HepG2 (cell line): ENCODE results near the gene TNFAIP2.

ENCODE experiments used
- FOXM1 ChIP-seq: sonication (generic); formaldehyde crosslinking; IDR thresholded peaks from 2 replicates; pipeline ENCODE4 v1.5.0; 2020; ENCODE audit warnings: missing genetic modification reagents
- MAFK ChIP-seq, 2 experiments: IDR thresholded peaks in 1 of 2; conservative IDR thresholded peaks in 1 of 2; 2 replicates each; pipeline ENCODE4 v1.6.1; 2011; ENCODE audit warnings: improper control_type of control experiment in 2 of 2, low read length in 2 of 2
- SOX6 ChIP-seq, 2 experiments: fragments of 450-650 bp in 1 of 2; sonication (generic) in 1 of 2; formaldehyde crosslinking in 1 of 2; IDR thresholded peaks; 2 replicates each; pipeline versions ENCODE4 v1.4.0 to v1.6.1; 2017 to 2020; ENCODE audit warnings: antibody characterized with exemption in 1 of 2, mild to moderate bottlenecking in 1 of 2, missing genetic modification reagents in 1 of 2
- ZNF773 ChIP-seq: sonication (generic); formaldehyde crosslinking; IDR thresholded peaks from 2 replicates; pipeline ENCODE4 v1.4.0; 2020; ENCODE audit warnings: missing genetic modification reagents, borderline replicate concordance
- TF ChIP-seq, protein P1 (sequence below): sonication (generic); formaldehyde crosslinking; IDR thresholded peaks from 2 replicates; pipeline ENCODE4 v1.4.0; 2020; ENCODE audit warnings: missing genetic modification reagents
- TF ChIP-seq, protein P2 (sequence below): sonication (generic); formaldehyde crosslinking; IDR thresholded peaks from 2 replicates; pipeline ENCODE4 v1.5.0; 2020; ENCODE audit warnings: mild to moderate bottlenecking, missing genetic modification reagents, moderate library complexity

DNA sequence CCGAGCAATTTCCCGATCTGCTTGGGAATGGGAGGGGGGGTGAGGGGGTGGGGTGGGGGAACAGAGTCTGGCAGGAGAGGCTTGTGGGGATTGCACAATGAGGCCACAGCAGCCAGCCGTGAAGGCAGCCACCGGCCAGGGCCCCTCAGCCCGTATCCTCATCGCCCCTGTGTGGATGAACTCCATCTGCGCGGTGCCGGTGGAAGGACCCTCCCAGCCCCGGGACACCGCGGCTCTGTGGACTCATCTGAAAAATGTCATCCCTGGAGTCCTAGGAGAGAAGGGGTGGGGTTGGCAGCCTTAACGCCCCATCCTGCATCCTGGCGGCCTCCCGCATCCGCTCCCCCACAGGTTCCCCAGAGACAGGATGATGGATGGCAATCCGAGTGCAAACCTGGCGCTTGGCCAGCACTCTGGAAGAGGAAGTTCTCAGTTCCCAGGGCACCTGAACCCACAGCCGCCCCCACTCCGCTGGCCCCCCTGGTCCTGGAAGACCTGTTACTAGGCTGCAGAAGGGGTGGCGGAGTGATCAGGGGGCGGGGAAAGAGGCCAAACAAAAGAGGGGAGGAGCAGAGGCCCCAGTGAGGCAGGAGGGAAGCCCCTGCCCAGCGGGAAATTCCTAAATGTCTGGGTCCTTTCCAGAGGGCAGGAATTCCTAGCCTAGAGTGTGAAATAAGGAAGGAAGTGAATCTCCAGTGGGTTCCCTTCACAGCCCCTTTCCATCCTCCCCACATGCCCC lies 1.2 kb upstream of the TNFAIP2 start:
- TF ChIP-seq, protein P1, sequence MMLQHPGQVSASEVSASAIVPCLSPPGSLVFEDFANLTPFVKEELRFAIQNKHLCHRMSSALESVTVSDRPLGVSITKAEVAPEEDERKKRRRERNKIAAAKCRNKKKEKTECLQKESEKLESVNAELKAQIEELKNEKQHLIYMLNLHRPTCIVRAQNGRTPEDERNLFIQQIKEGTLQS (CRISPR knock-in tag) = no peak
- TF ChIP-seq MAFK (conservative IDR thresholded peaks at IDR 0.05 in 1 of 2, IDR thresholded peaks at IDR 0.05 in 1 of 2; ENCODE audit: low read length in 2 of 2) (no peak), SOX6 (IDR thresholded peaks at IDR 0.05) (no peak), SOX6 (CRISPR knock-in tag; IDR thresholded peaks at IDR 0.05) (peak; percentile 19; the same call in 1 of the 2 replicates), ZNF773 (CRISPR knock-in tag) (no peak), FOXM1 (CRISPR knock-in tag) (no peak)
- TF ChIP-seq, protein P2, sequence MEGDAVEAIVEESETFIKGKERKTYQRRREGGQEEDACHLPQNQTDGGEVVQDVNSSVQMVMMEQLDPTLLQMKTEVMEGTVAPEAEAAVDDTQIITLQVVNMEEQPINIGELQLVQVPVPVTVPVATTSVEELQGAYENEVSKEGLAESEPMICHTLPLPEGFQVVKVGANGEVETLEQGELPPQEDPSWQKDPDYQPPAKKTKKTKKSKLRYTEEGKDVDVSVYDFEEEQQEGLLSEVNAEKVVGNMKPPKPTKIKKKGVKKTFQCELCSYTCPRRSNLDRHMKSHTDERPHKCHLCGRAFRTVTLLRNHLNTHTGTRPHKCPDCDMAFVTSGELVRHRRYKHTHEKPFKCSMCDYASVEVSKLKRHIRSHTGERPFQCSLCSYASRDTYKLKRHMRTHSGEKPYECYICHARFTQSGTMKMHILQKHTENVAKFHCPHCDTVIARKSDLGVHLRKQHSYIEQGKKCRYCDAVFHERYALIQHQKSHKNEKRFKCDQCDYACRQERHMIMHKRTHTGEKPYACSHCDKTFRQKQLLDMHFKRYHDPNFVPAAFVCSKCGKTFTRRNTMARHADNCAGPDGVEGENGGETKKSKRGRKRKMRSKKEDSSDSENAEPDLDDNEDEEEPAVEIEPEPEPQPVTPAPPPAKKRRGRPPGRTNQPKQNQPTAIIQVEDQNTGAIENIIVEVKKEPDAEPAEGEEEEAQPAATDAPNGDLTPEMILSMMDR (CRISPR knock-in tag) = no peak
